ENCODE data around the gene AJAP1. TPM values are rescaled to one million over a fixed set of nuclear protein-coding genes. Genes with fewer than 3 reads are reported as not detected.

AJAP1 gene
- polyA plus RNA-seq, 3 donors = 0.90 to 1.7 (median 1.2) TPM

- DNase-seq (ENCODE audit: low read depth in 3 of 3, low spot score in 2 of 3) = no peak
These were observed 105.7 kb downstream of the AJAP1 start for GRCh38 chr1:4760088-4760487.

GRCh38 chr1:4761324-4761723 is 106.9 kb downstream of the AJAP1 start:
- no peak for DNase-seq (ENCODE audit: low read depth in 3 of 3, low spot score in 2 of 3)

- no peak for DNase-seq (ENCODE audit: low read depth in 3 of 3, low spot score in 2 of 3)
These were observed 107.7 kb downstream of the AJAP1 start for GRCh38 chr1:4762146-4762545.

GRCh38 chr1:4767308-4767707 is 112.9 kb downstream of the AJAP1 start:
- DNase-seq (ENCODE audit: low read depth in 3 of 3, low spot score in 2 of 3) = no peak

GRCh38 chr1:4768553-4768952 is 114.1 kb downstream of the AJAP1 start:
- no peak for DNase-seq (ENCODE audit: low read depth in 3 of 3, low spot score in 2 of 3)

GRCh38 chr1:4769516-4770280 is 115.3 kb downstream of the AJAP1 start:
- no peak for DNase-seq (ENCODE audit: low read depth in 3 of 3, low spot score in 2 of 3)

- DNase-seq (ENCODE audit: low read depth in 3 of 3, low spot score in 2 of 3) = no peak
These were observed 116.3 kb downstream of the AJAP1 start for GRCh38 chr1:4770713-4771112.

- DNase-seq (ENCODE audit: low read depth in 3 of 3, low spot score in 2 of 3) = no peak
These were observed 116.9 kb downstream of the AJAP1 start for GRCh38 chr1:4771267-4771666.

- no peak for DNase-seq (ENCODE audit: low read depth in 3 of 3, low spot score in 2 of 3)
These were observed 117.3 kb downstream of the AJAP1 start for GRCh38 chr1:4771721-4772120.

GRCh38 chr1:4772294-4773010 is 118.0 kb downstream of the AJAP1 start:
- DNase-seq (ENCODE audit: low read depth in 3 of 3, low spot score in 2 of 3) = no peak

GRCh38 chr1:4773226-4773625 is 118.8 kb downstream of the AJAP1 start:
- no peak for DNase-seq (ENCODE audit: low read depth in 3 of 3, low spot score in 2 of 3)

- DNase-seq (ENCODE audit: low read depth in 3 of 3, low spot score in 2 of 3) = no peak
These were observed 121.1 kb downstream of the AJAP1 start for GRCh38 chr1:4775506-4775905.

GRCh38 chr1:4778056-4778455 is 123.6 kb downstream of the AJAP1 start:
- no peak for DNase-seq (ENCODE audit: low read depth in 3 of 3, low spot score in 2 of 3)

- no peak for DNase-seq (ENCODE audit: low read depth in 3 of 3, low spot score in 2 of 3)
These were observed 127.2 kb downstream of the AJAP1 start for GRCh38 chr1:4781646-4782045.

- DNase-seq (ENCODE audit: low read depth in 3 of 3, low spot score in 2 of 3) = no peak
These were observed 130.4 kb downstream of the AJAP1 start for GRCh38 chr1:4784761-4785160.

- DNase-seq (ENCODE audit: low read depth in 3 of 3, low spot score in 2 of 3) = no peak
These were observed 131.6 kb downstream of the AJAP1 start for GRCh38 chr1:4786055-4786454.

GRCh38 chr1:4787551-4787950 is 133.1 kb downstream of the AJAP1 start:
- no peak for DNase-seq (ENCODE audit: low read depth in 3 of 3, low spot score in 2 of 3)

GRCh38 chr1:4792565-4792964 is 138.2 kb downstream of the AJAP1 start:
- no peak for DNase-seq (ENCODE audit: low read depth in 3 of 3, low spot score in 2 of 3)

GRCh38 chr1:4794020-4794780 is 139.8 kb downstream of the AJAP1 start:
- no peak for DNase-seq (ENCODE audit: low read depth in 3 of 3, low spot score in 2 of 3)

GRCh38 chr1:4796161-4797015 is 142.0 kb downstream of the AJAP1 start:
- DNase-seq (ENCODE audit: low read depth in 3 of 3, low spot score in 2 of 3) = no peak

GRCh38 chr1:4797016-4797410 is 142.6 kb downstream of the AJAP1 start:
- no peak for DNase-seq (ENCODE audit: low read depth in 3 of 3, low spot score in 2 of 3)
